HT-29 (cell line): Measurements from ENCODE around the gene ZFAND3. TPM values are rescaled to one million over a fixed set of nuclear protein-coding genes. Genes with fewer than 3 reads are reported as not detected.
"Not testable (repeated sequence)": the region's sequence is repeated elsewhere in the genome, so short reads cannot be mapped to it uniquely, and the experiment has no call there.

Source experiments
- DNase-seq: peaks from one replicate; pipeline ENCODE4 v3.0.0-alpha.2; 2015; ENCODE audit warnings: low spot score
- total RNA-seq: library from RNA; depleted of rRNA; stranded (reverse); fragments of >200 nt; shearing (Covaris generic); gene quantifications from 2 replicates; pipeline ENCODE4 v1.2.3, GENCODE V29; 2014

ZFAND3 gene
- total RNA-seq, 1 experiment from 2014 or later, result 19.6 TPM

- DNase-seq, result no peak
Measured at GRCh38 chr6:37865504-37865903, 46.0 kb downstream of the ZFAND3 start.

- no peak for DNase-seq
Measured at GRCh38 chr6:37866590-37867507, 47.3 kb downstream of the ZFAND3 start.

- no peak for DNase-seq
Measured at GRCh38 chr6:37867756-37868446, 48.4 kb downstream of the ZFAND3 start.

GRCh38 chr6:37868447-37868825 is 48.9 kb downstream of the ZFAND3 start:
- DNase-seq, result no peak

- DNase-seq, result no peak
Measured at GRCh38 chr6:37871616-37872372, 52.3 kb downstream of the ZFAND3 start.

- DNase-seq, result no peak
Measured at GRCh38 chr6:37872373-37872745, 52.8 kb downstream of the ZFAND3 start.

- DNase-seq, result no peak
Measured at GRCh38 chr6:37874726-37875125, 55.2 kb downstream of the ZFAND3 start.

- DNase-seq, result no peak
Measured at GRCh38 chr6:37875561-37876309, 56.2 kb downstream of the ZFAND3 start.

GRCh38 chr6:37876843-37877242 is 57.3 kb downstream of the ZFAND3 start:
- no peak for DNase-seq

GRCh38 chr6:37877373-37878149 is 58.0 kb downstream of the ZFAND3 start:
- DNase-seq, result no peak

GRCh38 chr6:37878150-37878710 is 58.7 kb downstream of the ZFAND3 start:
- DNase-seq, result no peak

- DNase-seq, result not testable (repeated sequence)
Measured at GRCh38 chr6:37880602-37881001, 61.1 kb downstream of the ZFAND3 start.

GRCh38 chr6:37882292-37882691 is 62.8 kb downstream of the ZFAND3 start:
- no peak for DNase-seq

- DNase-seq, result no peak
Measured at GRCh38 chr6:37882724-37883413, 63.3 kb downstream of the ZFAND3 start.

GRCh38 chr6:37884548-37884947 is 65.0 kb downstream of the ZFAND3 start:
- no peak for DNase-seq

GRCh38 chr6:37889051-37889450 is 69.5 kb downstream of the ZFAND3 start:
- no peak for DNase-seq

- no peak for DNase-seq
Measured at GRCh38 chr6:37889486-37889885, 70.0 kb downstream of the ZFAND3 start.

GRCh38 chr6:37891072-37891471 is 71.5 kb downstream of the ZFAND3 start:
- no peak for DNase-seq

- DNase-seq, result no peak
Measured at GRCh38 chr6:37893257-37893656, 73.7 kb downstream of the ZFAND3 start.

GRCh38 chr6:37893734-37894133 is 74.2 kb downstream of the ZFAND3 start:
- not testable (repeated sequence) for DNase-seq
